Neural progenitor cell (in vitro differentiated cells): Measurements from ENCODE around the gene SYNPR.

ENCODE experiments used
- EZH2 ChIP-seq: fragments of 200-600 bp; sonication (generic); IDR thresholded peaks from 2 replicates; pipeline ENCODE4 v1.6.1; 2017; ENCODE audit warnings: antibody characterized with exemption, mild to moderate bottlenecking, moderate library complexity
- EZH2phosphoT487 ChIP-seq: fragments of 200-600 bp; sonication (generic); IDR thresholded peaks from 2 replicates; pipeline ENCODE4 v1.6.1; 2017; ENCODE audit warnings: antibody characterized with exemption
- TF ChIP-seq, protein P1 (sequence below): fragments of 200-600 bp; sonication (generic); IDR thresholded peaks from 2 replicates; pipeline ENCODE4 v1.5.1; 2017; ENCODE audit warnings: antibody characterized with exemption, mild to moderate bottlenecking

DNA sequence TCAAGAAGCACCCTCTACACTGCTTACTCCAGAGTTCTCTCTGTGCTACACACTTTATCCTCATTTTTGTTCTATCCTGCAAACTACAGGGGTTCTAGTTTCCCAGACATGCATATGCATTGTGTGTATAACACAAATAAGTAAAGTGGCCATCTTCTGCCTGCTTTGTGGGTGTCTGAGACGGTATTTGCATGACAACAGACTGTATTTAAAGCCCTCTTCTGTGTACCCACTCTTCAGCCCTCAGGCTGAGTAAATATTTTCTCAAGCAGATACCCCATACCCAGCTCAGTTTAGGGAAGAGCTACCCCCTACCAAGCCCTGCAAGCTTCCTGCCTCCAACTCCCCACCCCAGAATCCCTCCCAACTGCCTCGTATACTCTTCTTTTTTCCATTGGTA, 31.7 kb downstream of the SYNPR start:
- TF ChIP-seq EZH2, result no peak
- TF ChIP-seq, protein P1, sequence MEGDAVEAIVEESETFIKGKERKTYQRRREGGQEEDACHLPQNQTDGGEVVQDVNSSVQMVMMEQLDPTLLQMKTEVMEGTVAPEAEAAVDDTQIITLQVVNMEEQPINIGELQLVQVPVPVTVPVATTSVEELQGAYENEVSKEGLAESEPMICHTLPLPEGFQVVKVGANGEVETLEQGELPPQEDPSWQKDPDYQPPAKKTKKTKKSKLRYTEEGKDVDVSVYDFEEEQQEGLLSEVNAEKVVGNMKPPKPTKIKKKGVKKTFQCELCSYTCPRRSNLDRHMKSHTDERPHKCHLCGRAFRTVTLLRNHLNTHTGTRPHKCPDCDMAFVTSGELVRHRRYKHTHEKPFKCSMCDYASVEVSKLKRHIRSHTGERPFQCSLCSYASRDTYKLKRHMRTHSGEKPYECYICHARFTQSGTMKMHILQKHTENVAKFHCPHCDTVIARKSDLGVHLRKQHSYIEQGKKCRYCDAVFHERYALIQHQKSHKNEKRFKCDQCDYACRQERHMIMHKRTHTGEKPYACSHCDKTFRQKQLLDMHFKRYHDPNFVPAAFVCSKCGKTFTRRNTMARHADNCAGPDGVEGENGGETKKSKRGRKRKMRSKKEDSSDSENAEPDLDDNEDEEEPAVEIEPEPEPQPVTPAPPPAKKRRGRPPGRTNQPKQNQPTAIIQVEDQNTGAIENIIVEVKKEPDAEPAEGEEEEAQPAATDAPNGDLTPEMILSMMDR, result no peak
- no peak for TF ChIP-seq EZH2phosphoT487
